K562 (cell line): ENCODE data around the gene BNIP5. TPM values are rescaled to one million over a fixed set of nuclear protein-coding genes. Genes with fewer than 3 reads are reported as not detected.
A peak's percentile ranks its signal among the peaks of the same experiment; 100 is the strongest.

Experiments used
- ATF3 ChIP-seq, 2 experiments: fragments of 450-650 bp in 1 of 2; sonication (generic) in 1 of 2; formaldehyde crosslinking in 1 of 2; IDR thresholded peaks in 1 of 2; conservative IDR thresholded peaks in 1 of 2; 2 replicates each; pipeline versions ENCODE4 v1.6.1 to v1.8.1; 2016 to 2023; ENCODE audit warnings: mild to moderate bottlenecking in 2 of 2, moderate library complexity in 2 of 2, inconsistent platforms in 1 of 2, missing genetic modification reagents in 1 of 2
- CCNT2 ChIP-seq: IDR thresholded peaks from 2 replicates; pipeline ENCODE4 v1.6.1; 2011; ENCODE audit warnings: borderline replicate concordance, low read depth, mild to moderate bottlenecking, moderate library complexity, mixed read lengths, low read length; ENCODE audit not compliant: insufficient read length; ENCODE audit errors: extremely low read depth
- CTBP1 ChIP-seq: fragments of 450-650 bp; IDR thresholded peaks from 2 replicates; pipeline ENCODE4 v1.6.1; 2016; ENCODE audit warnings: borderline replicate concordance
- ESRRA ChIP-seq: fragments of 450-650 bp; IDR thresholded peaks from 2 replicates; pipeline ENCODE4 v1.6.1; 2014; ENCODE audit warnings: low read depth, mild to moderate bottlenecking, moderate library complexity, borderline replicate concordance
- SMARCA4 ChIP-seq: fragments of 450-650 bp; IDR thresholded peaks from 2 replicates; pipeline ENCODE4 v1.6.1; 2016
- YY1 ChIP-seq, 3 experiments: IDR thresholded peaks; 2 replicates each; pipeline ENCODE4 v1.6.1; 2011; ENCODE audit warnings: low read length in 2 of 3, mild to moderate bottlenecking in 2 of 3, moderate library complexity in 2 of 3, borderline replicate concordance in 1 of 3, control low read depth in 1 of 3, low read depth in 1 of 3; ENCODE audit not compliant: insufficient read depth in 3 of 3, insufficient replicate concordance in 2 of 3, control insufficient read depth in 1 of 3, insufficient read length in 1 of 3; ENCODE audit errors: extremely low read depth in 1 of 3
- ZBTB33 ChIP-seq: sonication (generic); formaldehyde crosslinking; IDR thresholded peaks from 2 replicates; pipeline ENCODE4 v1.8.1; 2023; ENCODE audit warnings: mild to moderate bottlenecking, missing genetic modification reagents
- ZNF407 ChIP-seq: fragments of 450-650 bp; IDR thresholded peaks from 2 replicates; pipeline ENCODE4 v1.6.1; 2016; ENCODE audit warnings: low read depth
- polyA plus RNA-seq, 8 experiments: library from polyadenylated mRNA; depleted of rRNA in 4 of 8; stranded (reverse) in 5 of 8; unstranded in 3 of 8; fragments of >200 nt; fragmentation: Nextera tagmentation in 2 of 8; fragmentation: Illumina TruSeq in 1 of 8; extraction: Ambion mirVana in 2 of 8; extraction: Trizol in 1 of 8; gene quantifications; 2 replicates each; pipeline versions ENCODE4 v1.2.1 to v1.2.3, GENCODE V29; 2011 to 2014; ENCODE audit warnings: inconsistent platforms in 1 of 8, missing spikeins in 1 of 8
- total RNA-seq, 7 experiments: library from RNA; depleted of rRNA in 6 of 7; stranded (reverse); fragments of >200 nt in 6 of 7; fragmentation: Illumina TruSeq in 2 of 7; extraction: Trizol in 2 of 7; gene quantifications; 2 replicates each; pipeline versions ENCODE4 v1.2.1 to v1.2.3, GENCODE V29; 2011 to 2021; ENCODE audit warnings: low replicate concordance in 1 of 7
- TF ChIP-seq, protein P1 (sequence below), 3 experiments: fragments of 200-800 bp in 1 of 3; fragments of 250-450 bp in 1 of 3; fragments of 450-650 bp in 1 of 3; sonication (Bioruptor Pico) in 1 of 3; sonication (Bioruptor generic) in 1 of 3; formaldehyde crosslinking in 1 of 3; IDR thresholded peaks; 2 replicates each; pipeline versions ENCODE4 v1.6.1 to v1.8.0; 2016 to 2022; ENCODE audit warnings: mild to moderate bottlenecking in 2 of 3, missing genetic modification characterization in 2 of 3, missing compliant biosample characterization in 1 of 3, moderate library complexity in 1 of 3

Gene BNIP5
- total and polyA plus RNA-seq, 9 of the 15 experiments (the other 6 are each of a cell fraction or from before 2014, with no cell fraction given) = not detected

GRCh38 chr6:36285797-36286196 is 50.9 kb downstream of the BNIP5 start (continued):
- TF ChIP-seq ZNF407 (no peak), CTBP1 (peak; percentile 12; the same call in 1 of the 2 replicates), YY1 (IDR thresholded peaks at IDR 0.05; ENCODE audit: borderline replicate concordance in 1 of 3, control insufficient read depth in 1 of 3, extremely low read depth in 1 of 3, insufficient read depth in 3 of 3, insufficient read length in 1 of 3, insufficient replicate concordance in 2 of 3, low read depth in 1 of 3, low read length in 2 of 3) (no peak), ATF3 (IDR thresholded peaks at IDR 0.05) (peak; percentile 33; the same call in 1 of the 2 replicates), ATF3 (CRISPR knock-in tag; conservative IDR thresholded peaks at IDR 0.05) (no peak), ZBTB33 (CRISPR knock-in tag) (no peak), ESRRA (no peak), SMARCA4 (peak; percentile 22; the same call in 1 of the 2 replicates), CCNT2 (no peak)
- TF ChIP-seq, protein P1, sequence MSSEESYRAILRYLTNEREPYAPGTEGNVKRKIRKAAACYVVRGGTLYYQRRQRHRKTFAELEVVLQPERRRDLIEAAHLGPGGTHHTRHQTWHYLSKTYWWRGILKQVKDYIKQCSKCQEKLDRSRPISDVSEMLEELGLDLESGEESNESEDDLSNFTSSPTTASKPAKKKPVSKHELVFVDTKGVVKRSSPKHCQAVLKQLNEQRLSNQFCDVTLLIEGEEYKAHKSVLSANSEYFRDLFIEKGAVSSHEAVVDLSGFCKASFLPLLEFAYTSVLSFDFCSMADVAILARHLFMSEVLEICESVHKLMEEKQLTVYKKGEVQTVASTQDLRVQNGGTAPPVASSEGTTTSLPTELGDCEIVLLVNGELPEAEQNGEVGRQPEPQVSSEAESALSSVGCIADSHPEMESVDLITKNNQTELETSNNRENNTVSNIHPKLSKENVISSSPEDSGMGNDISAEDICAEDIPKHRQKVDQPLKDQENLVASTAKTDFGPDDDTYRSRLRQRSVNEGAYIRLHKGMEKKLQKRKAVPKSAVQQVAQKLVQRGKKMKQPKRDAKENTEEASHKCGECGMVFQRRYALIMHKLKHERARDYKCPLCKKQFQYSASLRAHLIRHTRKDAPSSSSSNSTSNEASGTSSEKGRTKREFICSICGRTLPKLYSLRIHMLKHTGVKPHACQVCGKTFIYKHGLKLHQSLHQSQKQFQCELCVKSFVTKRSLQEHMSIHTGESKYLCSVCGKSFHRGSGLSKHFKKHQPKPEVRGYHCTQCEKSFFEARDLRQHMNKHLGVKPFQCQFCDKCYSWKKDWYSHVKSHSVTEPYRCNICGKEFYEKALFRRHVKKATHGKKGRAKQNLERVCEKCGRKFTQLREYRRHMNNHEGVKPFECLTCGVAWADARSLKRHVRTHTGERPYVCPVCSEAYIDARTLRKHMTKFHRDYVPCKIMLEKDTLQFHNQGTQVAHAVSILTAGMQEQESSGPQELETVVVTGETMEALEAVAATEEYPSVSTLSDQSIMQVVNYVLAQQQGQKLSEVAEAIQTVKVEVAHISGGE (CRISPR knock-in tag; IDR thresholded peaks at IDR 0.05) = no peak
